Measurements from ENCODE around the gene KLHL13.
"Not testable (repeated sequence)": the region's sequence is repeated elsewhere in the genome, so short reads cannot be mapped to it uniquely, and the experiment has no call there.

KLHL13 gene

GRCh38 chrX:118147771-118148170 lies 31.2 kb upstream of the KLHL13 start:
- no CpG with 5 or more reads among the region's 3 CpGs for WGBS, 2 donors (ENCODE audit: extremely low coverage in 2 of 2, insufficient read length in 2 of 2, insufficient replicate concordance in 1 of 2)
- not testable (repeated sequence) for H3K4ac ChIP-seq (ENCODE audit: low read length); H2BK15ac ChIP-seq (ENCODE audit: low read length); H3K9ac ChIP-seq (ENCODE audit: low read depth, low read length, poor library complexity); H2BK120ac ChIP-seq (ENCODE audit: low read depth, low read length); H3K23ac ChIP-seq (ENCODE audit: low read depth, low read length, poor library complexity); H3K4me3 ChIP-seq (ENCODE audit: low read length in 2 of 2); H2AK5ac ChIP-seq (ENCODE audit: low read depth, low read length); H3K18ac ChIP-seq (ENCODE audit: low read length); H3K27me3 ChIP-seq (ENCODE audit: control insufficient read depth in 3 of 3, insufficient read depth in 3 of 3, low read depth in 1 of 3, low read length in 3 of 3); DNase-seq (ENCODE audit: low spot score); H2BK5ac ChIP-seq (ENCODE audit: low read length); H2BK12ac ChIP-seq (ENCODE audit: low read length); H3K14ac ChIP-seq (ENCODE audit: low read length); H4K8ac ChIP-seq (ENCODE audit: low read depth, low read length); H3K36me3 ChIP-seq (replicated peaks in 1 of 2; ENCODE audit: control insufficient read depth in 2 of 2, insufficient read depth in 2 of 2, low read length in 2 of 2); H3K27ac ChIP-seq (replicated peaks; ENCODE audit: low read length); H3K9me3 ChIP-seq (replicated peaks in 1 of 2; ENCODE audit: control insufficient read depth in 2 of 2, insufficient read depth in 1 of 2, low read depth in 1 of 2, low read length in 2 of 2); H3K4me1 ChIP-seq (ENCODE audit: control insufficient read depth in 2 of 2, insufficient read depth in 1 of 2, low read depth in 1 of 2, low read length in 2 of 2); H2AFZ ChIP-seq (ENCODE audit: low read length); H3K4me2 ChIP-seq (ENCODE audit: insufficient read depth, low read length, poor library complexity, severe bottlenecking); H3K79me1 ChIP-seq (ENCODE audit: low read depth, low read length); H4K91ac ChIP-seq (ENCODE audit: low read depth, low read length, poor library complexity)

GRCh38 chrX:118143578-118143977 lies 27.0 kb upstream of the KLHL13 start:
- DNase-seq (ENCODE audit: low spot score) = no peak
- H2BK12ac ChIP-seq (ENCODE audit: low read length) = no peak overlapping the region
- H2BK15ac ChIP-seq (ENCODE audit: low read length) = no peak overlapping the region
- H2BK5ac ChIP-seq (ENCODE audit: low read length) = no peak overlapping the region
- no peak overlapping the region for H3K18ac ChIP-seq (ENCODE audit: low read length)
- H3K14ac ChIP-seq (ENCODE audit: low read length) = no peak overlapping the region
- H3K4ac ChIP-seq (ENCODE audit: low read length) = no peak overlapping the region
- H3K4me2 ChIP-seq (ENCODE audit: insufficient read depth, low read length, poor library complexity, severe bottlenecking) = peak overlapping the region; percentile 11
- H3K9ac ChIP-seq (ENCODE audit: low read depth, low read length, poor library complexity) = no peak overlapping the region
- no peaks in the 10 kb centered on the region for H3K36me3 ChIP-seq (replicated peaks in 1 of 2; ENCODE audit: control insufficient read depth in 2 of 2, insufficient read depth in 2 of 2, low read length in 2 of 2)
- H2AFZ ChIP-seq (ENCODE audit: low read length) = no peak overlapping the region
- no peak overlapping the region for H3K4me3 ChIP-seq (ENCODE audit: low read length in 2 of 2)
- WGBS, 2 donors (ENCODE audit: extremely low coverage in 2 of 2, insufficient read length in 2 of 2, insufficient replicate concordance in 1 of 2) = no CpG with 5 or more reads among the region's 3 CpGs
- H3K9me3 ChIP-seq (replicated peaks in 1 of 2; ENCODE audit: control insufficient read depth in 2 of 2, insufficient read depth in 1 of 2, low read depth in 1 of 2, low read length in 2 of 2) = no peaks in the 10 kb centered on the region
- H3K27me3 ChIP-seq (ENCODE audit: control insufficient read depth in 3 of 3, insufficient read depth in 3 of 3, low read depth in 1 of 3, low read length in 3 of 3) = no peaks in the 10 kb centered on the region
- no peak overlapping the region for H2AK5ac ChIP-seq (ENCODE audit: low read depth, low read length)
- H3K4me1 ChIP-seq (ENCODE audit: control insufficient read depth in 2 of 2, insufficient read depth in 1 of 2, low read depth in 1 of 2, low read length in 2 of 2) = no peaks in the 10 kb centered on the region
- H3K27ac ChIP-seq (replicated peaks; ENCODE audit: low read length) = no peak overlapping the region
- no peak overlapping the region for H2BK120ac ChIP-seq (ENCODE audit: low read depth, low read length)
- no peak overlapping the region for H4K8ac ChIP-seq (ENCODE audit: low read depth, low read length)
- no peak overlapping the region for H3K23ac ChIP-seq (ENCODE audit: low read depth, low read length, poor library complexity)
- H3K79me1 ChIP-seq (ENCODE audit: low read depth, low read length) = no peaks in the 10 kb centered on the region
- no peak overlapping the region for H4K91ac ChIP-seq (ENCODE audit: low read depth, low read length, poor library complexity)

GRCh38 chrX:118131336-118131735 lies 14.7 kb upstream of the KLHL13 start:
- H2BK120ac ChIP-seq (ENCODE audit: low read depth, low read length) = no peak overlapping the region
- H3K4ac ChIP-seq (ENCODE audit: low read length) = no peak overlapping the region
- no peak overlapping the region for H2BK12ac ChIP-seq (ENCODE audit: low read length)
- no peak overlapping the region for H3K9ac ChIP-seq (ENCODE audit: low read depth, low read length, poor library complexity)
- no peaks in the 10 kb centered on the region for H3K36me3 ChIP-seq (replicated peaks in 1 of 2; ENCODE audit: control insufficient read depth in 2 of 2, insufficient read depth in 2 of 2, low read length in 2 of 2)
- no peak overlapping the region for H2AK5ac ChIP-seq (ENCODE audit: low read depth, low read length)
- no peak overlapping the region for H3K27ac ChIP-seq (replicated peaks; ENCODE audit: low read length)
- no peak overlapping the region for H3K18ac ChIP-seq (ENCODE audit: low read length)
- H3K79me1 ChIP-seq (ENCODE audit: low read depth, low read length) = no peaks in the 10 kb centered on the region
- no peak overlapping the region for H2BK5ac ChIP-seq (ENCODE audit: low read length)
- no peak overlapping the region for H3K23ac ChIP-seq (ENCODE audit: low read depth, low read length, poor library complexity)
- H4K91ac ChIP-seq (ENCODE audit: low read depth, low read length, poor library complexity) = no peak overlapping the region
- no peak overlapping the region for H3K4me3 ChIP-seq (ENCODE audit: low read length in 2 of 2)
- H3K4me1 ChIP-seq (ENCODE audit: control insufficient read depth in 2 of 2, insufficient read depth in 1 of 2, low read depth in 1 of 2, low read length in 2 of 2) = no peaks in the 10 kb centered on the region
- peaks cover 0 to 3% (median 0%) of the 10 kb centered on the region in 3 experiments for H3K27me3 ChIP-seq (ENCODE audit: control insufficient read depth in 3 of 3, insufficient read depth in 3 of 3, low read depth in 1 of 3, low read length in 3 of 3)
- H4K8ac ChIP-seq (ENCODE audit: low read depth, low read length) = no peak overlapping the region
- no peak for DNase-seq (ENCODE audit: low spot score)
- H2BK15ac ChIP-seq (ENCODE audit: low read length) = no peak overlapping the region
- no peak overlapping the region for H3K4me2 ChIP-seq (ENCODE audit: insufficient read depth, low read length, poor library complexity, severe bottlenecking)
- no peak overlapping the region for H2AFZ ChIP-seq (ENCODE audit: low read length)
- no peak overlapping the region for H3K14ac ChIP-seq (ENCODE audit: low read length)
- no CpG with 5 or more reads among the region's 3 CpGs for WGBS, 2 donors (ENCODE audit: extremely low coverage in 2 of 2, insufficient read length in 2 of 2, insufficient replicate concordance in 1 of 2)
- H3K9me3 ChIP-seq (replicated peaks in 1 of 2; ENCODE audit: control insufficient read depth in 2 of 2, insufficient read depth in 1 of 2, low read depth in 1 of 2, low read length in 2 of 2) = no peaks in the 10 kb centered on the region

GRCh38 chrX:118129681-118130080 lies 13.1 kb upstream of the KLHL13 start:
- no peak overlapping the region for H2BK120ac ChIP-seq (ENCODE audit: low read depth, low read length)
- peaks cover 0 to 3% (median 0%) of the 10 kb centered on the region in 3 experiments for H3K27me3 ChIP-seq (ENCODE audit: control insufficient read depth in 3 of 3, insufficient read depth in 3 of 3, low read depth in 1 of 3, low read length in 3 of 3)
- no peak for DNase-seq (ENCODE audit: low spot score)
- H4K8ac ChIP-seq (ENCODE audit: low read depth, low read length) = no peak overlapping the region
- H3K4me2 ChIP-seq (ENCODE audit: insufficient read depth, low read length, poor library complexity, severe bottlenecking) = no peak overlapping the region
- H3K9ac ChIP-seq (ENCODE audit: low read depth, low read length, poor library complexity) = no peak overlapping the region
- H3K18ac ChIP-seq (ENCODE audit: low read length) = no peak overlapping the region
- no peaks in the 10 kb centered on the region for H3K36me3 ChIP-seq (replicated peaks in 1 of 2; ENCODE audit: control insufficient read depth in 2 of 2, insufficient read depth in 2 of 2, low read length in 2 of 2)
- H2AFZ ChIP-seq (ENCODE audit: low read length) = no peak overlapping the region
- H2BK5ac ChIP-seq (ENCODE audit: low read length) = no peak overlapping the region
- H3K27ac ChIP-seq (replicated peaks; ENCODE audit: low read length) = no peak overlapping the region
- no peak overlapping the region for H3K4me3 ChIP-seq (ENCODE audit: low read length in 2 of 2)
- H3K4ac ChIP-seq (ENCODE audit: low read length) = no peak overlapping the region
- H4K91ac ChIP-seq (ENCODE audit: low read depth, low read length, poor library complexity) = no peak overlapping the region
- H2BK12ac ChIP-seq (ENCODE audit: low read length) = no peak overlapping the region
- no peak overlapping the region for H3K23ac ChIP-seq (ENCODE audit: low read depth, low read length, poor library complexity)
- H3K14ac ChIP-seq (ENCODE audit: low read length) = no peak overlapping the region
- H3K9me3 ChIP-seq (replicated peaks in 1 of 2; ENCODE audit: control insufficient read depth in 2 of 2, insufficient read depth in 1 of 2, low read depth in 1 of 2, low read length in 2 of 2) = no peaks in the 10 kb centered on the region
- no peaks in the 10 kb centered on the region for H3K79me1 ChIP-seq (ENCODE audit: low read depth, low read length)
- no peak overlapping the region for H2BK15ac ChIP-seq (ENCODE audit: low read length)
- H3K4me1 ChIP-seq (ENCODE audit: control insufficient read depth in 2 of 2, insufficient read depth in 1 of 2, low read depth in 1 of 2, low read length in 2 of 2) = no peaks in the 10 kb centered on the region
- H2AK5ac ChIP-seq (ENCODE audit: low read depth, low read length) = no peak overlapping the region
